RWPE2 (cell line): ENCODE data around the gene MAP3K6.

ENCODE experiments used
- ATAC-seq: fragments of 200-7000 bp; cut with Tn5 transposase; 3 replicates; pipeline ENCODE4 v1.9.1; 2021; ENCODE audit warnings: low read depth
- DNase-seq: peaks from one replicate; pipeline ENCODE4 v3.0.0-alpha.2; 2020; ENCODE audit warnings: low spot score
- H3K27ac ChIP-seq: fragments of 450-650 bp; 2 replicates; pipeline ENCODE4 v1.5.1; 2017; ENCODE audit warnings: mild to moderate bottlenecking; ENCODE audit not compliant: poor library complexity, severe bottlenecking
- H3K27me3 ChIP-seq: fragments of 250-450 bp; sonication (Bioruptor Pico); 2 replicates; pipeline ENCODE4 v1.5.1; 2021; ENCODE audit warnings: mild to moderate bottlenecking, moderate library complexity; ENCODE audit not compliant: insufficient read depth, poor library complexity, severe bottlenecking
- H3K36me3 ChIP-seq: fragments of 250-450 bp; sonication (Bioruptor Pico); 2 replicates; pipeline ENCODE4 v1.5.1; 2020; ENCODE audit warnings: low read depth, mild to moderate bottlenecking, moderate library complexity
- H3K4me1 ChIP-seq: fragments of 250-450 bp; sonication (Bioruptor Pico); 2 replicates; pipeline ENCODE4 v1.5.1; 2021; ENCODE audit warnings: mild to moderate bottlenecking, moderate library complexity; ENCODE audit not compliant: insufficient read depth, poor library complexity, severe bottlenecking
- H3K4me3 ChIP-seq: fragments of 250-450 bp; sonication (Bioruptor Pico); 2 replicates; pipeline ENCODE4 v1.5.1; 2021; ENCODE audit warnings: mild to moderate bottlenecking, moderate library complexity; ENCODE audit not compliant: severe bottlenecking
- H3K9me3 ChIP-seq: fragments of 250-450 bp; sonication (Bioruptor Pico); 2 replicates; pipeline ENCODE4 v1.5.1; 2021; ENCODE audit warnings: mild to moderate bottlenecking, moderate library complexity; ENCODE audit not compliant: severe bottlenecking
- CTCF ChIP-seq: fragments of 450-650 bp; IDR thresholded peaks from one replicate; pipeline ENCODE4 v1.5.1; 2017; ENCODE audit warnings: mild to moderate bottlenecking, moderate library complexity; ENCODE audit not compliant: poor library complexity, severe bottlenecking

The MAP3K6 gene

GRCh38 chr1:27350663-27351540, 15.9 kb downstream of the MAP3K6 start:
- H3K27ac ChIP-seq = no peak overlapping the region
- ATAC-seq = no peak
- peaks cover 15% of the 10 kb centered on the region for H3K4me1 ChIP-seq

DNA sequence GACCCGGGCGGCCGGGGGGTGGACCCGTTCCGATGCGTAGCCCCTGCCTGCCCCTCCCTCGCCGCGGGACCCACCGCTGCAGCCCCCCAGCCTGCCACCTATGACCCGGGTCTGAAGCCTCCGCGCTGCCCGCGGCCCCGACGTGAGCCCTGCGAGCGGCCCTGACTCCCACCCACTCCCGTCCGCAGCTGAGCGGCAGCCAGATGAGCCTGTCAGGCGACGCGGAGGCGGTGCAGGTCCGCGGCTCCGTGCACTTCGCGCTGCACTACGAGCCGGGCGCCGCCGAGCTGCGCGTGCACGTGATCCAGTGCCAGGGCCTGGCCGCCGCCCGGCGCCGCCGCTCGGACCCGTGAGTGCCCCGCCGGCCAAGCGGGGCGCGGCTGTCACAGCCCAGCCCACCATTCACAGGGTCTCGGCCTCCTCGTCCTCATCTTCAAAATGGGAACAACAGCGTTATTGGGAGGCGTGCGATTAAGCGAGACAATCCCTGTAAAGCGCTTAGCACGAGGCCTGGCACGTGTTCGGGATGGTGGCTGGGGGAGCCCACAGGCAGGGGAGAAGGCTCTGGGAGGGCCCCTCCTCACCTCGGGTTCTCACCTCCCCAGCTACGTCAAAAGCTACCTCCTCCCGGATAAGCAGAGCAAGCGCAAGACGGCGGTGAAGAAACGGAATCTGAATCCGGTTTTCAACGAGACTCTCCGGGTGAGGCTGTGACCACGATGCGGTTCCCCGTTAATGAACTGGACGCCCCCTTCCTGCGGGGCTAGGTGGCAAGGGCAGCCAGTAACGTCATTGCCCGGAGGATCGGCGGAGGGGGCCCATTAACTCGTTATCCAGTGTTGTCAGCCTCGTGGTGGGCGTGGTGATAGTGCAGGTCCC, 16.7 kb downstream of the MAP3K6 start:
- Histone ChIP-seq H3K27me3 (no peaks in the 10 kb centered on the region), H3K4me3 (no peak overlapping the region), H3K27ac (no peak overlapping the region), H3K36me3 (peaks cover 38% of the 10 kb centered on the region), H3K4me1 (peaks cover 15% of the 10 kb centered on the region), H3K9me3 (no peaks in the 10 kb centered on the region)
- DNase-seq (no peak), ATAC-seq (no peak)
- TF ChIP-seq CTCF = no peak

More at GRCh38 chr1:27350663-27351540, 15.9 kb downstream of the MAP3K6 start:
- H3K36me3 ChIP-seq = peaks cover 45% of the 10 kb centered on the region
- no peaks in the 10 kb centered on the region for H3K27me3 ChIP-seq
- DNase-seq = no peak
- H3K9me3 ChIP-seq = no peaks in the 10 kb centered on the region
- H3K4me3 ChIP-seq = no peak overlapping the region
- no peak for TF ChIP-seq CTCF

GRCh38 chr1:27348861-27349783, 17.6 kb downstream of the MAP3K6 start:
- Histone ChIP-seq H3K36me3 (peaks cover 32% of the 10 kb centered on the region), H3K27me3 (no peaks in the 10 kb centered on the region), H3K4me1 (peaks cover 15% of the 10 kb centered on the region), H3K27ac (no peak overlapping the region), H3K9me3 (no peaks in the 10 kb centered on the region), H3K4me3 (no peak overlapping the region)
- no peak for DNase-seq
- peak; percentile 57 for ATAC-seq
- TF ChIP-seq CTCF = no peak

- ATAC-seq (no peak), DNase-seq (no peak)
- no peaks in the 10 kb centered on the region for H3K9me3 ChIP-seq
- no peaks in the 10 kb centered on the region for H3K27me3 ChIP-seq
- H3K36me3 ChIP-seq = peaks cover 18% of the 10 kb centered on the region
- no peak overlapping the region for H3K4me3 ChIP-seq
- peaks cover 21% of the 10 kb centered on the region for H3K4me1 ChIP-seq
- TF ChIP-seq CTCF = no peak
- H3K27ac ChIP-seq = no peak overlapping the region
These were observed 19.7 kb downstream of the MAP3K6 start for GRCh38 chr1:27346991-27347624.
